DOHH2 (cell line): ENCODE results near the gene KANTR.

Experiments
- H3F3A ChIP-seq: fragments of 200-600 bp; sonication (generic), shearing (Covaris generic); 2 replicates; pipeline ENCODE4 v1.6.0; 2016; ENCODE audit warnings: antibody characterized with exemption, mild to moderate bottlenecking; ENCODE audit not compliant: control insufficient read depth, insufficient read depth
- H3K27ac ChIP-seq: fragments of 200-600 bp; sonication (generic); 2 replicates; pipeline ENCODE4 v1.5.1; 2014; ENCODE audit warnings: low read depth, mild to moderate bottlenecking, low read length, moderate library complexity
- H3K27me3 ChIP-seq: fragments of 200-600 bp; sonication (generic); 2 replicates; pipeline ENCODE4 v1.6.1; 2014; ENCODE audit warnings: mild to moderate bottlenecking, low read length, mixed read lengths; ENCODE audit not compliant: control insufficient read depth
- H3K36me3 ChIP-seq: fragments of 200-600 bp; sonication (generic); 2 replicates; pipeline ENCODE4 v1.6.1; 2014; ENCODE audit warnings: mild to moderate bottlenecking, low read length, moderate library complexity, mixed read lengths; ENCODE audit not compliant: control insufficient read depth
- H3K4me1 ChIP-seq: fragments of 200-600 bp; sonication (generic); 2 replicates; pipeline ENCODE4 v1.6.1; 2014; ENCODE audit warnings: mild to moderate bottlenecking, low read length, mixed read lengths; ENCODE audit not compliant: control insufficient read depth
- H3K4me2 ChIP-seq: fragments of 200-600 bp; sonication (generic); 2 replicates; pipeline ENCODE4 v1.6.0; 2014; ENCODE audit warnings: mild to moderate bottlenecking, low read length, moderate library complexity
- H3K4me3 ChIP-seq: fragments of 200-600 bp; sonication (generic); 2 replicates; pipeline ENCODE4 v1.5.1; 2014; ENCODE audit warnings: mild to moderate bottlenecking, low read length, mixed read lengths
- H3K79me2 ChIP-seq: fragments of 200-600 bp; sonication (generic); 2 replicates; pipeline ENCODE4 v1.6.1; 2014; ENCODE audit warnings: mild to moderate bottlenecking, low read length, mixed read lengths; ENCODE audit not compliant: control insufficient read depth
- H3K9me2 ChIP-seq: fragments of 200-600 bp; sonication (generic); replicated peaks from 2 replicates; pipeline ENCODE4 v1.6.1; 2014; ENCODE audit warnings: mild to moderate bottlenecking, low read length, mixed read lengths; ENCODE audit not compliant: control insufficient read depth
- H3K9me3 ChIP-seq: fragments of 200-600 bp; sonication (generic); 2 replicates; pipeline ENCODE4 v1.6.1; 2014; ENCODE audit warnings: antibody characterized with exemption, low read length, mixed read lengths; ENCODE audit not compliant: control insufficient read depth, insufficient read depth
- H4K20me1 ChIP-seq: fragments of 200-600 bp; sonication (generic); 2 replicates; pipeline ENCODE4 v1.6.0; 2014; ENCODE audit warnings: low read depth, mild to moderate bottlenecking, antibody characterized with exemption, low read length, moderate library complexity; ENCODE audit not compliant: control insufficient read depth, insufficient read depth
- CTCF ChIP-seq: fragments of 200-600 bp; sonication (generic); IDR thresholded peaks from one replicate; pipeline ENCODE4 v1.5.1; 2014; ENCODE audit warnings: antibody characterized with exemption, mild to moderate bottlenecking, low read depth, low read length; ENCODE audit not compliant: poor library complexity, severe bottlenecking
- EZH2phosphoT487 ChIP-seq: fragments of 200-600 bp; sonication (generic); IDR thresholded peaks from 2 replicates; pipeline ENCODE4 v1.6.1; 2017; ENCODE audit warnings: borderline replicate concordance, mild to moderate bottlenecking, antibody characterized with exemption, low read length, moderate library complexity, mixed read lengths

The KANTR gene

GRCh38 chrX:53055244-53055849, 38.6 kb upstream of the KANTR start:
- TF ChIP-seq CTCF: no peak
- no peak for TF ChIP-seq EZH2phosphoT487
- Histone ChIP-seq H3K79me2 (no peaks in the 10 kb centered on the region), H4K20me1 (no peaks in the 10 kb centered on the region)

GRCh38 chrX:53056292-53056691, 37.6 kb upstream of the KANTR start:
- no peaks in the 10 kb centered on the region for H3K79me2 ChIP-seq
- no peaks in the 10 kb centered on the region for H3K9me3 ChIP-seq

More at GRCh38 chrX:53055244-53055849, 38.6 kb upstream of the KANTR start:
- H3K9me2 ChIP-seq: no peaks in the 10 kb centered on the region
- H3K4me2 ChIP-seq: no peak overlapping the region
- no peaks in the 10 kb centered on the region for H3K27me3 ChIP-seq
- H3K9me3 ChIP-seq: no peaks in the 10 kb centered on the region
- H3K36me3 ChIP-seq: no peaks in the 10 kb centered on the region
- H3K4me3 ChIP-seq: no peak overlapping the region
- no peaks in the 10 kb centered on the region for H3F3A ChIP-seq
- H3K27ac ChIP-seq: no peak overlapping the region
- H3K4me1 ChIP-seq: no peaks in the 10 kb centered on the region

GRCh38 chrX:53065104-53065503, 28.8 kb upstream of the KANTR start:
- Histone ChIP-seq H3K4me2 (no peak overlapping the region), H3K4me1 (no peaks in the 10 kb centered on the region), H3K79me2 (no peaks in the 10 kb centered on the region), H3K36me3 (no peaks in the 10 kb centered on the region), H3K27ac (no peak overlapping the region), H3K27me3 (no peaks in the 10 kb centered on the region), H4K20me1 (no peaks in the 10 kb centered on the region), H3K4me3 (no peak overlapping the region), H3K9me3 (no peaks in the 10 kb centered on the region), H3K9me2 (no peaks in the 10 kb centered on the region), H3F3A (no peaks in the 10 kb centered on the region)
- no peak for TF ChIP-seq CTCF
- TF ChIP-seq EZH2phosphoT487: no peak

More at GRCh38 chrX:53056292-53056691, 37.6 kb upstream of the KANTR start:
- H3K27ac ChIP-seq: no peak overlapping the region
- H3K9me2 ChIP-seq: no peaks in the 10 kb centered on the region
- no peak for TF ChIP-seq CTCF
- TF ChIP-seq EZH2phosphoT487: no peak
- no peak overlapping the region for H3K4me3 ChIP-seq
- H3K4me1 ChIP-seq: no peaks in the 10 kb centered on the region
- no peaks in the 10 kb centered on the region for H3F3A ChIP-seq
- H4K20me1 ChIP-seq: no peaks in the 10 kb centered on the region
- no peaks in the 10 kb centered on the region for H3K27me3 ChIP-seq
- no peak overlapping the region for H3K4me2 ChIP-seq
- no peaks in the 10 kb centered on the region for H3K36me3 ChIP-seq
